Right lobe of liver (tissue), 4 donors: ENCODE results near the gene LRRC47.

Source experiments
- CTCF ChIP-seq, 4 donors: fragments of 200-600 bp in 3 of 4; fragments of 450-650 bp in 1 of 4; IDR thresholded peaks; one replicate each; pipeline versions ENCODE4 v1.5.1 to v1.8.0; 2016 to 2022; ENCODE audit warnings: antibody characterized with exemption in 4 of 4, mild to moderate bottlenecking in 2 of 4
- POLR2A ChIP-seq: fragments of 450-650 bp; IDR thresholded peaks from one replicate; pipeline ENCODE4 v1.6.1; 2017; ENCODE audit warnings: antibody characterized with exemption, mild to moderate bottlenecking
- donor health status: DM: no; HTN: no; CAD: no.
- donor health status: DM: no; HTN: no; CAD: no.
- donor health status: DM: no; HTN: yes; CAD: no.

DNA sequence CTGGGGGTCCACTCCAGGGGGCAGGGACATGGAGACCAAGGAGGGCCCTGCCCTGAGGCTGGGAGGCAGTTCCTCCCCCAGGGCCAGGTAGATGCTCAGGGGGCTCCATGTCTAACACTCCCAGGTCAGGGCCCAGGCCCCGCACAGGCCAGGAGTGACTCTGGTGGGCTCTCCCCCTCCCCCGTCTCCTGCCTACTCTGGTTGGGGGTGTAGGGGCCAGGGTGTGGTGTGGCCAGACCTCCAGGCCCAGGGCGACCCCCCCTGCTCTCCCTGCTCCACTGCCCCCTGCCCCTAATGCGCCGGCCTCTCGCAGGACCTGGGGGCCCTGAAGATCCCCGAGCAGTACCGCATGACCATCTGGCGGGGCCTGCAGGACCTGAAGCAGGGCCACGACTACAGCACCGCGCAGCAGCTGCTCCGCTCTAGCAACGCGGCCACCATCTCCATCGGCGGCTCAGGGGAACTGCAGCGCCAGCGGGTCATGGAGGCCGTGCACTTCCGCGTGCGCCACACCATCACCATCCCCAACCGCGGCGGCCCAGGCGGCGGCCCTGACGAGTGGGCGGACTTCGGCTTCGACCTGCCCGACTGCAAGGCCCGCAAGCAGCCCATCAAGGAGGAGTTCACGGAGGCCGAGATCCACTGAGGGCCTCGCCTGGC, 63.7 kb downstream of the LRRC47 start:
- TF ChIP-seq CTCF (IDR thresholded peaks at IDR 0.05) = no peak
- no peak for TF ChIP-seq POLR2A
